Measurements from ENCODE around the gene PPP1R16B.

GRCh38 chr20:38893565-38894090 is 88.1 kb downstream of the PPP1R16B start:
- TF ChIP-seq CTCF (IDR thresholded peaks at IDR 0.05) (peak; percentile 68 to 95 (median 92)), POLR2A (IDR thresholded peaks at IDR 0.05) (no peak)

Measured in transverse colon (tissue), 3 donors.